B cell (primary cell): ENCODE results near the gene IRF2BPL.

ENCODE experiments used
- CTCF ChIP-seq: fragments of 200-600 bp; IDR thresholded peaks from one replicate; pipeline ENCODE4 v1.8.0; 2022; ENCODE audit warnings: antibody characterized with exemption, mild to moderate bottlenecking
- EZH2 ChIP-seq: IDR thresholded peaks from 2 replicates; pipeline ENCODE4 v1.6.1; 2012; ENCODE audit warnings: borderline replicate concordance, low read depth, mild to moderate bottlenecking, moderate library complexity, low read length; ENCODE audit not compliant: insufficient read depth, poor library complexity, severe bottlenecking

GRCh38 chr14:77055306-77055705 is 26.8 kb upstream of the IRF2BPL start:
- TF ChIP-seq CTCF (no peak), EZH2 (no peak)
